ENCODE measurements around the gene EIF2AK2.

GRCh38 chr2:37080689-37081088 is 76.1 kb downstream of the EIF2AK2 start:
- TF ChIP-seq POLR2AphosphoS5 (IDR thresholded peaks at IDR 0.05) (no peak), POLR2A (IDR thresholded peaks at IDR 0.05) (no peak), CTCF (IDR thresholded peaks at IDR 0.05) (no peak)
